ENCODE measurements around the gene PLXNA4.

GRCh38 chr7:132383962-132384361, 192.3 kb downstream of the PLXNA4 start:
- TF ChIP-seq CTCF (IDR thresholded peaks at IDR 0.05) (no peak), POLR2A (IDR thresholded peaks at IDR 0.05) (no peak)
